ENCODE results near the gene PDCD11.
"Not testable (repeated sequence)": the region's sequence is repeated elsewhere in the genome, so short reads cannot be mapped to it uniquely, and the experiment has no call there.

The PDCD11 gene

DNA sequence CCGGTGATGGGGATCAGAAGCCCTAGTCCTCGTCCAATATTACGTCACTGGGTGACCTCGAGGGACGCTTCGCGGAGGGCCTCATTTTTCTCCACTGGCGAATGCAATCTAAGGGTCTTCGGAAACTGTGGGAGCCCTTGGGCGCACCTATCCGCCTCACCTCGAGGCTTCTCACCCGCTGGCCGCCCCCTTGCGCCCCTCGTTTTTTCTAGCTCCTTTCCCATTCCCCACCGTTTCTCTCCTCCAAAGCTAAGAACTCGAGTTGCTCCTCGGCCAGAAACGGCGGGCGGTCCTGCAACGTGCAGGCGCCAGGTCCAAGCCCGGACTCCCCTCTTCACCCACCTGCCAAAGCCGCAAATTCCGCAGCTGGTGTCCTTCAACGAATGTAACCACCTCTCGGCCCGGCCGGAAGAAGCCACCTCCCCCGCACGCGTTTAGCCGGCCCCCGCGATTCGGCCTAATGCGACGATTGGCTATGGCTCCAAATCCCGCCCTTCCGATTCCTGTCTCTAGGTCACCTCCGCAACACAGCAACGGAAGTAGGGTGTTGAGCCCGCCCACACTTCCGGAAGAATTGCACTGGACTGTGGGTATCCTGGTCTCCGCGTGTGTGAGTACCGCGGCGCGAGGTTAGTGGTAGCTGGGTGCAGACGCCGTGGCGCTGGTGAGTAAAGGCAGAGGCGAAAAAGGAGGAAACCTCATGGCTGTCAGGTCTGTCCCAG lies at the start of gene PDCD11, which contains the start of gene ATP5MK:
Gene PDCD11, plus strand, starts transcription at position 560 of the 722 bp plus-strand sequence. CDS start 1,801 bp downstream, outside the sequence.
Gene ATP5MK, minus strand, starts transcription at position 409 of the 722 bp plus-strand sequence. CDS start 4,018 bp downstream, outside the sequence.
- TF ChIP-seq CTCF (IDR thresholded peaks at IDR 0.05; ENCODE audit: low read depth, low read length, missing control alignments): peak; percentile 34
- peak; percentile 98 for DNase-seq (ENCODE audit: low read depth)
- H3K4me3 ChIP-seq (ENCODE audit: low read depth, low read length): peak within 1 kb of the TSS; percentile 82

- DNase-seq (ENCODE audit: low read depth): no peak
- H3K4me3 ChIP-seq (ENCODE audit: low read depth, low read length): peak overlapping the region; percentile 92
- TF ChIP-seq CTCF (IDR thresholded peaks at IDR 0.05; ENCODE audit: low read depth, low read length, missing control alignments): no peak
These were observed 46.3 kb upstream of the PDCD11 start for GRCh38 chr10:103350175-103350516.

GRCh38 chr10:103350517-103351260 lies 45.7 kb upstream of the PDCD11 start, which contains the start of gene PCGF6:
Gene PCGF6 (minus strand): TSS chr10:103351140. CDS start chr10:103351066, 74 bp downstream.
- H3K4me3 ChIP-seq (ENCODE audit: low read depth, low read length): peak within 1 kb of the TSS; percentile 92
- TF ChIP-seq CTCF (IDR thresholded peaks at IDR 0.05; ENCODE audit: low read depth, low read length, missing control alignments): peak; percentile 21
- no peak for DNase-seq (ENCODE audit: low read depth)

- no peak for DNase-seq (ENCODE audit: low read depth)
- no peak overlapping the region for H3K4me3 ChIP-seq (ENCODE audit: low read depth, low read length)
- TF ChIP-seq CTCF (IDR thresholded peaks at IDR 0.05; ENCODE audit: low read depth, low read length, missing control alignments): peak; percentile 4
These were observed 43.1 kb upstream of the PDCD11 start for GRCh38 chr10:103353281-103353680.

DNA sequence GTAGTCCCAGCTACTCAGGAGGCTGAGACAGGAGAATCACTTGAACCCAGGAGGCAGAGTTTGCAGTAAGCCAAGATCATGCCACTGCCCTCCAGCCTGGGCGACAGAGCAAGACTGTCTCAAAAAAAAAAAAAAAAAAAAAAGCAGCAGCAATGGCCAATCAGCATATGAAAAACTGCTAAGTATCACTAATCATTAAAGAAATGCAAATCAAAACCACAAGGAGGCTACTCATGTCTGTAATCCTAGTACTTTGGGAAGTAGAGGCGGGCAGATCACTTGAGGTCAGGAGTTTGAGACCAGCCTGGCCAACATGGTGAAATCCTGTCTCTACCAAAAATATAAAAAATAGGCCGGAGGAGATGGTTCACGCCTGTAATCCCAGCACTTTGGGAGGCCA lies 41.9 kb upstream of the PDCD11 start:
- DNase-seq (ENCODE audit: low read depth); H3K4me3 ChIP-seq (ENCODE audit: low read depth, low read length): not testable (repeated sequence)

DNA sequence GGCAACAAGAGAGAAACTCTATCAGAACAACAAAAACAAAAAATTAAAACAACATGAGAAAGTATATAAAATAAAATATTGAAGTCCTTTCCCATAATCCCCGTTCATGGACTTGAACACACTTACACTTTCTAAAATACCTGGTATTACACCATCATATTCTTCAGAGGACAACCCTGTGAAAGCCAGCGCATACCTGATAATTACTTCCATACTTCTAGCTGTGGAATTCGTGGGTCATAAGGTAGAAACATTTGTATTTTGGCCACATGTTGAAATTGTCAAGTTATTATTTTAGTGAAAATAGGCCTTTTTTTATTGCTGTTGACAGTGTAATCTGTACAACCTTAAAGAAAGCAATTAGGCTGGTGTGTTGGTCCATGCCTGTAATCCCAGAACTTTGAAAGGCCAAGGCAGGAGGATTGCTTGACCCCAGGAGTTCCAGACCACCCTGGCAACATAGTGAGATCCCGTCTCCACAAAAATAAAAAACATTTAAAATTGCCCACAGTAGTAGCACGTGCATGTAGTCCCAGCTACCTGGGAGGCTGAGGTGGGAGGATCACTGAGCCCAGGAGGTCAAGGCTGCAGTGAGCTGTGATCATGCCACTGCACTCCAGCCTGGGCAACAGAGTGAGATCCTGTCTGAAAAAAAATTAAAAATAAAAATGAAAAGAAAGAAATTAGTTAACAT lies 40.4 kb upstream of the PDCD11 start:
- no peak for TF ChIP-seq CTCF (IDR thresholded peaks at IDR 0.05; ENCODE audit: low read depth, low read length, missing control alignments)
- no peak for DNase-seq (ENCODE audit: low read depth)

GRCh38 chr10:103359493-103359892 lies 36.9 kb upstream of the PDCD11 start:
- not testable (repeated sequence) for H3K4me3 ChIP-seq (ENCODE audit: low read depth, low read length); DNase-seq (ENCODE audit: low read depth)

More for the DNA sequence above, 40.4 kb upstream of the PDCD11 start:
- H3K4me3 ChIP-seq (ENCODE audit: low read depth, low read length): no peak overlapping the region

GRCh38 chr10:103360791-103361190 lies 35.6 kb upstream of the PDCD11 start:
- H3K4me3 ChIP-seq (ENCODE audit: low read depth, low read length); DNase-seq (ENCODE audit: low read depth): not testable (repeated sequence)

Data from GM12864 (cell line).